Activated CD4-positive, alpha-beta T cell treated with anti-CD3 and anti-CD28 coated beads, Interleukin-2, amount 50 U/mL, for 16 hours (primary cell): ENCODE measurements around the gene SLC48A1.

ENCODE experiments used
- DNase-seq: peaks from one replicate; pipeline ENCODE4 v3.0.0-alpha.2; 2020

Gene SLC48A1

GRCh38 chr12:47773062-47773857 is at the start of gene SLC48A1:
SLC48A1 (plus strand) TSS chr12:47773238; CDS start chr12:47773305, 67 bp downstream.
- peak; percentile 70 for DNase-seq

GRCh38 chr12:47725091-47725772 is 47.8 kb upstream of the SLC48A1 start, which contains the start of gene ENDOU:
ENDOU (minus strand) TSS chr12:47725490; CDS start chr12:47725413, 77 bp downstream.
- DNase-seq = no peak

- no peak for DNase-seq
Measured at GRCh38 chr12:47725893-47726292, 47.1 kb upstream of the SLC48A1 start.

- no peak for DNase-seq
Measured at GRCh38 chr12:47729233-47729632, 43.8 kb upstream of the SLC48A1 start.

GRCh38 chr12:47730341-47730744 is 42.7 kb upstream of the SLC48A1 start:
- no peak for DNase-seq

GRCh38 chr12:47731723-47732122 is 41.3 kb upstream of the SLC48A1 start:
- DNase-seq = no peak

- no peak for DNase-seq
Measured at GRCh38 chr12:47732504-47732903, 40.5 kb upstream of the SLC48A1 start.

- DNase-seq = no peak
Measured at GRCh38 chr12:47733142-47733541, 39.9 kb upstream of the SLC48A1 start.

GRCh38 chr12:47734725-47735480 is 38.1 kb upstream of the SLC48A1 start:
- no peak for DNase-seq

- DNase-seq = no peak
Measured at GRCh38 chr12:47735649-47736048, 37.4 kb upstream of the SLC48A1 start.

GRCh38 chr12:47736216-47736615 is 36.8 kb upstream of the SLC48A1 start:
- no peak for DNase-seq

- DNase-seq = no peak
Measured at GRCh38 chr12:47736877-47737676, 36.0 kb upstream of the SLC48A1 start.

GRCh38 chr12:47737936-47738594 is 35.0 kb upstream of the SLC48A1 start:
- DNase-seq = no peak

- no peak for DNase-seq
Measured at GRCh38 chr12:47739297-47739696, 33.7 kb upstream of the SLC48A1 start.

GRCh38 chr12:47739979-47740378 is 33.1 kb upstream of the SLC48A1 start:
- no peak for DNase-seq

GRCh38 chr12:47740606-47741339 is 32.3 kb upstream of the SLC48A1 start:
- DNase-seq = no peak

GRCh38 chr12:47741340-47741703 is 31.7 kb upstream of the SLC48A1 start:
- peak; percentile 44 for DNase-seq

GRCh38 chr12:47742253-47742825 is 30.7 kb upstream of the SLC48A1 start:
- peak; percentile 76 for DNase-seq

- DNase-seq = no peak
Measured at GRCh38 chr12:47743311-47743860, 29.7 kb upstream of the SLC48A1 start.

GRCh38 chr12:47744005-47744651 is 28.9 kb upstream of the SLC48A1 start:
- no peak for DNase-seq
